Chondrocyte (in vitro differentiated cells): ENCODE measurements around the gene DNAJC4. TPM values are rescaled to one million over a fixed set of nuclear protein-coding genes. Genes with fewer than 3 reads are reported as not detected.

Source experiments
- DNase-seq: peaks from one replicate; pipeline ENCODE4 v3.0.0; 2021; ENCODE audit warnings: mixed read lengths, low spot score
- H3K27ac Mint-ChIP-seq: one replicate; pipeline ENCODE4 v1.8.0; 2021; ENCODE audit warnings: mild to moderate bottlenecking, moderate library complexity, mixed read lengths; ENCODE audit not compliant: unreplicated experiment
- H3K27me3 Mint-ChIP-seq: 2 replicates; pipeline ENCODE4 v1.8.0; 2021; ENCODE audit warnings: low read depth, mixed read lengths
- H3K36me3 Mint-ChIP-seq: 2 replicates; pipeline ENCODE4 v1.8.0; 2021; ENCODE audit warnings: low read depth, mixed read lengths
- H3K4me1 Mint-ChIP-seq: 2 replicates; pipeline ENCODE4 v1.8.0; 2021; ENCODE audit warnings: low read depth, mild to moderate bottlenecking, mixed read lengths
- H3K4me3 Mint-ChIP-seq: one replicate; pipeline ENCODE4 v1.8.0; 2021; ENCODE audit warnings: mild to moderate bottlenecking, moderate library complexity, mixed read lengths; ENCODE audit not compliant: unreplicated experiment
- H3K9me3 Mint-ChIP-seq: 2 replicates; pipeline ENCODE4 v1.8.0; 2021; ENCODE audit warnings: low read depth, mixed read lengths
- CTCF ChIP-seq: fragments of 200-600 bp; sonication (generic); IDR thresholded peaks from 2 replicates; pipeline ENCODE4 v1.5.0; 2021; ENCODE audit warnings: antibody characterized with exemption, mild to moderate bottlenecking, moderate library complexity
- total RNA-seq: library from RNA; stranded (reverse); gene quantifications from 3 replicates; pipeline ENCODE4 v1.2.1, GENCODE V29; 2021

The DNAJC4 gene
- total RNA-seq, 1 donor from 2014 or later: 31.6 TPM

- peaks cover 48% of the 10 kb centered on the region for H3K4me1 Mint-ChIP-seq
- H3K27ac Mint-ChIP-seq: peak overlapping the region; percentile 99
- H3K4me3 Mint-ChIP-seq: peak overlapping the region; percentile 97
- DNase-seq: peak; percentile 97
- no peaks in the 10 kb centered on the region for H3K36me3 Mint-ChIP-seq
- TF ChIP-seq CTCF: peak; percentile 76
- no peaks in the 10 kb centered on the region for H3K9me3 Mint-ChIP-seq
- no peaks in the 10 kb centered on the region for H3K27me3 Mint-ChIP-seq
Observed at GRCh38 chr11:64185175-64185692, 45.1 kb upstream of the DNAJC4 start.

- H3K4me3 Mint-ChIP-seq: peak within 1 kb of the TSS; percentile 97
- H3K27me3 Mint-ChIP-seq: no peaks in the 10 kb centered on the region
- no peaks in the 10 kb centered on the region for H3K36me3 Mint-ChIP-seq
- peak within 1 kb of the TSS; percentile 99 for H3K27ac Mint-ChIP-seq
- peak; percentile 39 for TF ChIP-seq CTCF
- H3K4me1 Mint-ChIP-seq: peaks cover 45% of the 10 kb centered on the region
- no peaks in the 10 kb centered on the region for H3K9me3 Mint-ChIP-seq
- DNase-seq: peak; percentile 99
Observed at GRCh38 chr11:64185693-64186491, 44.5 kb upstream of the DNAJC4 start, which contains the start of gene STIP1. Gene STIP1 (plus strand): TSS chr11:64186171. CDS start chr11:64186262, 91 bp downstream.

- H3K9me3 Mint-ChIP-seq: no peaks in the 10 kb centered on the region
- DNase-seq: no peak
Observed at GRCh38 chr11:64186492-64187165, 43.7 kb upstream of the DNAJC4 start.

GRCh38 chr11:64192434-64192833 lies 37.9 kb upstream of the DNAJC4 start:
- H3K27me3 Mint-ChIP-seq: no peaks in the 10 kb centered on the region
- H3K4me1 Mint-ChIP-seq: peaks cover 10% of the 10 kb centered on the region
- no peak overlapping the region for H3K4me3 Mint-ChIP-seq
- H3K27ac Mint-ChIP-seq: peak overlapping the region; percentile 32
- TF ChIP-seq CTCF: no peak
- DNase-seq: no peak
- H3K9me3 Mint-ChIP-seq: no peaks in the 10 kb centered on the region
- peaks cover 26% of the 10 kb centered on the region for H3K36me3 Mint-ChIP-seq

More at GRCh38 chr11:64186492-64187165, 43.7 kb upstream of the DNAJC4 start:
- no peaks in the 10 kb centered on the region for H3K27me3 Mint-ChIP-seq
- no peak for TF ChIP-seq CTCF
- no peaks in the 10 kb centered on the region for H3K36me3 Mint-ChIP-seq
- H3K27ac Mint-ChIP-seq: no peak overlapping the region
- no peak overlapping the region for H3K4me3 Mint-ChIP-seq
- peaks cover 37% of the 10 kb centered on the region for H3K4me1 Mint-ChIP-seq

GRCh38 chr11:64196626-64197025 lies 33.7 kb upstream of the DNAJC4 start:
- peaks cover 5% of the 10 kb centered on the region for H3K4me1 Mint-ChIP-seq
- TF ChIP-seq CTCF: no peak
- peaks cover 39% of the 10 kb centered on the region for H3K36me3 Mint-ChIP-seq
- H3K9me3 Mint-ChIP-seq: no peaks in the 10 kb centered on the region
- no peak overlapping the region for H3K27ac Mint-ChIP-seq
- no peak overlapping the region for H3K4me3 Mint-ChIP-seq
- no peaks in the 10 kb centered on the region for H3K27me3 Mint-ChIP-seq
- DNase-seq: no peak
